H1 (cell line): ENCODE data around the gene HNRNPDL. TPM values are rescaled to one million over a fixed set of nuclear protein-coding genes. Genes with fewer than 3 reads are reported as not detected.

Experiments used
- CTCF ChIA-PET: fragments of 300-600 bp; sonication (Branson Sonifier 250); formaldehyde crosslinking; loops from one replicate; lab custom pipeline; 2021; ENCODE audit not compliant: partially characterized antibody; lab: Charles Lee
- POLR2A ChIA-PET: fragments of 300-600 bp; sonication (Branson Sonifier 250); formaldehyde crosslinking; loops from one replicate; lab custom pipeline; 2021; ENCODE audit warnings: inconsistent platforms; ENCODE audit not compliant: partially characterized antibody; lab: Charles Lee
- DNase-seq, 2 experiments: peaks; one replicate each; pipeline versions ENCODE4 v3.0.0 to v3.0.0-alpha.2; 2010 to 2022; ENCODE audit warnings: low spot score in 2 of 2, low read depth in 1 of 2, mixed read lengths in 1 of 2
- FAIRE-seq: peaks from 2 replicates; lab custom pipeline; 2011; peaks lifted over from hg19 to GRCh38; lab: Jason Lieb, UNC
- H2AFZ ChIP-seq: 2 replicates; pipeline ENCODE4 v1.8.1; 2012; ENCODE audit warnings: low read length, inconsistent platforms
- H2AK5ac ChIP-seq: 2 replicates; pipeline ENCODE4 v1.6.1; 2013; ENCODE audit warnings: low read depth, low read length
- H2BK120ac ChIP-seq: replicated peaks from 2 replicates; pipeline ENCODE3; 2013; ENCODE audit warnings: low read depth, low read length, inconsistent platforms
- H2BK12ac ChIP-seq: 2 replicates; pipeline ENCODE4 v1.6.1; 2013; ENCODE audit warnings: low read depth, low read length
- H2BK15ac ChIP-seq: 2 replicates; pipeline ENCODE4 v1.6.1; 2013; ENCODE audit warnings: low read length
- H2BK20ac ChIP-seq: 2 replicates; pipeline ENCODE4 v1.6.1; 2013; ENCODE audit warnings: low read length
- H2BK5ac ChIP-seq: 2 replicates; pipeline ENCODE4 v1.6.1; 2013; ENCODE audit warnings: low read depth, low read length
- H3K14ac ChIP-seq: 2 replicates; pipeline ENCODE4 v1.6.1; 2013; ENCODE audit warnings: inconsistent platforms; ENCODE audit not compliant: insufficient read length
- H3K18ac ChIP-seq: 2 replicates; pipeline ENCODE4 v1.6.1; 2013; ENCODE audit warnings: low read length; ENCODE audit errors: extremely low read depth
- H3K23ac ChIP-seq: 2 replicates; pipeline ENCODE4 v1.6.1; 2013; ENCODE audit warnings: inconsistent platforms; ENCODE audit not compliant: insufficient read length
- H3K23me2 ChIP-seq: 2 replicates; pipeline ENCODE4 v1.6.1; 2013; ENCODE audit warnings: low read depth, low read length
- H3K27ac ChIP-seq: 2 replicates; pipeline ENCODE4 v1.6.1; 2011; ENCODE audit warnings: low read depth, low read length, inconsistent platforms
- H3K27me3 ChIP-seq, 4 experiments: replicated peaks in 1 of 4; 1 replicate in 1 of 4; 2 replicates in 3 of 4; pipeline versions ENCODE4 v1.6.1 to v1.8.1; 2011 to 2013; ENCODE audit warnings: low read length in 3 of 4, mild to moderate bottlenecking in 3 of 4, inconsistent platforms in 2 of 4, mixed read lengths in 2 of 4, moderate library complexity in 1 of 4; ENCODE audit not compliant: control insufficient read depth in 3 of 4, insufficient read depth in 3 of 4; ENCODE audit errors: extremely low read depth in 1 of 4
- H3K36me3 ChIP-seq, 4 experiments: 2 replicates each; pipeline versions ENCODE4 v1.6.1 to v1.8.1; 2011 to 2013; ENCODE audit warnings: mild to moderate bottlenecking in 4 of 4, low read length in 3 of 4, moderate library complexity in 2 of 4, control low read depth in 1 of 4, inconsistent platforms in 1 of 4; ENCODE audit not compliant: insufficient read depth in 4 of 4, control insufficient read depth in 2 of 4
- H3K4ac ChIP-seq: replicated peaks from 2 replicates; pipeline ENCODE3; 2013; ENCODE audit warnings: low read length, low read depth, mixed read lengths, inconsistent platforms; ENCODE audit not compliant: insufficient read length
- H3K4me1 ChIP-seq, 4 experiments: replicated peaks in 1 of 4; 1 replicate in 1 of 4; 2 replicates in 3 of 4; pipeline versions ENCODE4 v1.6.1 to v1.8.1; 2011 to 2013; ENCODE audit warnings: low read length in 3 of 4, inconsistent platforms in 2 of 4, mixed read lengths in 1 of 4; ENCODE audit not compliant: insufficient read depth in 4 of 4, control insufficient read depth in 3 of 4
- H3K4me2 ChIP-seq, 2 experiments: 2 replicates each; pipeline versions ENCODE4 v1.6.1 to v1.8.1; 2011 to 2013; ENCODE audit warnings: low read depth in 2 of 2, low read length in 2 of 2, control low read depth in 1 of 2, inconsistent platforms in 1 of 2, mild to moderate bottlenecking in 1 of 2; ENCODE audit not compliant: insufficient read depth in 1 of 2
- H3K4me3 ChIP-seq, 4 experiments: fragments of 200-600, 300-600 bp in 1 of 4; sonication (generic), shearing (Covaris generic), sonication (Bioruptor Twin) in 1 of 4; 2 replicates each; pipeline versions ENCODE4 v1.5.1 to v1.8.1; 2011 to 2016; ENCODE audit warnings: low read length in 4 of 4, low read depth in 3 of 4, control low read depth in 2 of 4, inconsistent platforms in 2 of 4, mild to moderate bottlenecking in 2 of 4, mixed read lengths in 1 of 4, moderate library complexity in 1 of 4; ENCODE audit not compliant: insufficient read depth in 2 of 4; ENCODE audit errors: extremely low read depth in 1 of 4
- H3K56ac ChIP-seq: replicated peaks from 2 replicates; pipeline ENCODE3; 2013; ENCODE audit warnings: low read depth, mild to moderate bottlenecking, mixed read lengths, low read length, inconsistent platforms; ENCODE audit not compliant: insufficient read length
- H3K79me1 ChIP-seq: 2 replicates; pipeline ENCODE4 v1.6.1; 2013; ENCODE audit warnings: low read depth, low read length, control low read depth
- H3K79me2 ChIP-seq, 2 experiments: 2 replicates each; pipeline versions ENCODE4 v1.6.1 to v1.8.1; 2012 to 2013; ENCODE audit warnings: low read length in 2 of 2, mild to moderate bottlenecking in 2 of 2, inconsistent platforms in 1 of 2; ENCODE audit not compliant: insufficient read depth in 2 of 2, control insufficient read depth in 1 of 2
- H3K9ac ChIP-seq, 4 experiments: replicated peaks in 1 of 4; 1 replicate in 1 of 4; 2 replicates in 3 of 4; pipeline versions ENCODE4 v1.6.1 to v1.8.1; 2011 to 2013; ENCODE audit warnings: low read depth in 3 of 4, low read length in 3 of 4, control low read depth in 2 of 4, mild to moderate bottlenecking in 2 of 4, moderate library complexity in 2 of 4, inconsistent platforms in 1 of 4; ENCODE audit errors: extremely low read depth in 1 of 4
- H3K9me3 ChIP-seq, 2 experiments: 2 replicates each; pipeline versions ENCODE4 v1.6.1 to v1.8.1; 2012 to 2013; ENCODE audit warnings: mild to moderate bottlenecking in 2 of 2, moderate library complexity in 2 of 2, control low read depth in 1 of 2, inconsistent platforms in 1 of 2, low read depth in 1 of 2, low read length in 1 of 2, mixed read lengths in 1 of 2; ENCODE audit not compliant: insufficient read depth in 2 of 2
- H4K20me1 ChIP-seq, 2 experiments: replicated peaks in 1 of 2; 2 replicates each; pipeline versions ENCODE3 to v1.8.1; 2011 to 2013; ENCODE audit warnings: inconsistent platforms in 2 of 2, low read length in 2 of 2, mild to moderate bottlenecking in 1 of 2; ENCODE audit not compliant: insufficient read depth in 2 of 2, control insufficient read depth in 1 of 2
- H4K5ac ChIP-seq: 2 replicates; pipeline ENCODE4 v1.6.1; 2013; ENCODE audit warnings: low read length, low read depth, mixed read lengths, inconsistent platforms; ENCODE audit not compliant: insufficient read length
- H4K8ac ChIP-seq: 2 replicates; pipeline ENCODE4 v1.8.0; 2013; ENCODE audit warnings: mild to moderate bottlenecking, moderate library complexity, low read length, inconsistent platforms; ENCODE audit not compliant: insufficient read depth; ENCODE audit errors: extremely low read depth
- H4K91ac ChIP-seq: replicated peaks from 2 replicates; pipeline ENCODE3; 2013; ENCODE audit warnings: low read length, mixed read lengths, inconsistent platforms; ENCODE audit not compliant: insufficient read length
- CREB1 ChIP-seq: IDR thresholded peaks from 2 replicates; pipeline ENCODE4 v1.6.1; 2012; ENCODE audit warnings: inconsistent platforms
- KDM1A ChIP-seq: fragments of 200-600, 300-600 bp; sonication (generic); IDR thresholded peaks from 2 replicates; pipeline ENCODE4 v1.7.1; 2016; ENCODE audit warnings: mild to moderate bottlenecking, low read length, borderline replicate concordance
- POLR2AphosphoS5 ChIP-seq: IDR thresholded peaks from 2 replicates; pipeline ENCODE4 v1.6.1; 2011; ENCODE audit warnings: low read depth, low read length
- WGBS, 2 experiments: shearing (Covaris generic) in 1 of 2; methylation state at CpG; one replicate each; pipeline versions ENCODE4 v1.1.6 to v1.1.7; 2013 to 2015; ENCODE audit warnings: low lambda C conversion rate in 2 of 2, mixed read lengths in 2 of 2, inconsistent platforms in 1 of 2, low coverage in 1 of 2, missing lambda C conversion rate in 1 of 2; ENCODE audit not compliant: insufficient replicate concordance in 2 of 2, insufficient coverage in 1 of 2, insufficient read length in 1 of 2; ENCODE audit errors: extremely low coverage in 1 of 2, missing lambda C conversion rate in 1 of 2; 5-methylcytosine and 5-hydroxymethylcytosine counted together
- polyA plus RNA-seq, 7 experiments: library from polyadenylated mRNA; depleted of rRNA in 3 of 7; stranded (reverse) in 5 of 7; unstranded in 2 of 7; fragments of >200 nt in 5 of 7; fragments of 200-250 nt in 2 of 7; gene quantifications; 1 replicate in 5 of 7; 2 replicates in 1 of 7; 4 replicates in 1 of 7; pipeline versions ENCODE4 v1.2.1 to v1.2.3, GENCODE V29; 2011 to 2013; ENCODE audit warnings: missing spikeins in 2 of 7, mixed read lengths in 2 of 7
- total RNA-seq: library from RNA; stranded (reverse); fragmentation: NEBNext Ultra II Directional; extraction: Animal tissue kit (Norgen Biotek cat#: 25700); gene quantifications from 2 replicates; pipeline ENCODE4 v1.2.1, GENCODE V29; 2021

HNRNPDL gene
- total and polyA plus RNA-seq, 2 of the 8 experiments (the other 6 are each of a cell fraction or from before 2014, with no cell fraction given): 197 to 411 TPM

GRCh38 chr4:82436780-82437179 is 6.5 kb upstream of the HNRNPDL start:
- DNase-seq (no peak), FAIRE-seq (no peak)
- Histone ChIP-seq H2AK5ac (no peak overlapping the region), H2BK5ac (no peak overlapping the region; the same call in 1 of the 2 replicates), H3K27ac (no peak overlapping the region), H2BK15ac (no peak overlapping the region), H2BK12ac (no peak overlapping the region), H4K91ac (no peak overlapping the region), H2BK20ac (no peak overlapping the region), H3K79me2 (peaks cover 80 to 100% of the 10 kb centered on the region in 2 experiments), H4K20me1 (peaks cover 16 to 33% of the 10 kb centered on the region in 2 experiments), H4K5ac (no peak overlapping the region), H3K27me3 (no peaks in the 10 kb centered on the region), H3K36me3 (peaks cover 0 to 14% (median 3%) of the 10 kb centered on the region in 4 experiments; a peak in 2 of 8 replicates), H3K23me2 (no peaks in the 10 kb centered on the region), H2BK120ac (no peak overlapping the region), H3K4me1 (peaks cover 0 to 7% (median 0%) of the 10 kb centered on the region in 4 experiments; a peak in 2 of 7 replicates), H4K8ac (no peak overlapping the region), H3K9ac (no peak overlapping the region), H3K18ac (no peak overlapping the region), H3K14ac (no peak overlapping the region), H3K9me3 (no peaks in the 10 kb centered on the region), H3K56ac (no peak overlapping the region), H3K4me3 (no peak overlapping the region), H3K4me2 (peak overlapping the region in 1 of 2 experiments; percentile 35; a peak in 1 of 4 replicates), H3K79me1 (peaks cover 3% of the 10 kb centered on the region; the same call in 1 of the 2 replicates), H3K4ac (no peak overlapping the region), H2AFZ (no peak overlapping the region), H3K23ac (no peak overlapping the region)
- CTCF ChIA-PET: interaction anchor here (1.8 kb wide), 1 partner anchor 65 kb away, joined by 3 read pairs; no protein-coding TSS in a partner anchor
- WGBS, 2 experiments: 95% methylated on average over 4 of the region's 4 CpGs; no CpG with 5 or more reads in 1 of the 2 experiments
- POLR2A ChIA-PET: interaction anchor here (0.6 to 11.4 kb wide), 9 partner anchors 7 to 77 kb away, joined by 3 to 126 read pairs (median 3); partner anchors contain the start of genes ENOPH1 and HNRNPDL
- TF ChIP-seq POLR2AphosphoS5 (peak; percentile 43; the same call in 1 of the 2 replicates), CREB1 (no peak), KDM1A (0 out of 2 replicates have a peak, but pooled peaks have one; percentile 50)
